Measurements from ENCODE around the gene ACE. TPM values are rescaled to one million over a fixed set of nuclear protein-coding genes. Genes with fewer than 3 reads are reported as not detected.

ACE gene
- total RNA-seq, 1 experiment from 2014 or later = 0.76 TPM

DNA sequence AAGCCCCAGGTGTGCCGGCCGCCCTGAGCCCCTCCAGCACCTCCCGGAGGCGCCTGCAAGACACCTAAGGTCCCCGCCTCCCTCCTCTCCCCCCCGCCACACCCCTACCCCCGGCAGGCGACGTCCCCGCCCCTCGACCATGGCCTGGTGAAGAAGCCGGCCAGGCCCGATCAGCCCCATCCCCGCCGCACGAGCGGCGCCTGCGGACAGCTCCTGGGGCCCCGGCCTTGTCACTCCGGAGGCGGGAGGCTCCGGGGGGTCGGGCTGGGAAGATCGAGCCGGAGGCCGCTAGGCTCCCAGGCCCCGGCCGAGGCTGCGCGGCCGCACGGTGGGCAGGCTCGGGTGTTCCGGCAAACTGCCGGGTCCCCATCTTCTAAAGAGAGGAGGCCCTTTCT lies 405 bp upstream of the ACE start:
- no peaks in the 10 kb centered on the region for H3K36me3 ChIP-seq (ENCODE audit: low read depth)
- no peak overlapping the region for H2AFZ ChIP-seq
- H3K4me2 ChIP-seq = peak overlapping the region; percentile 72; the same call in 1 of the 2 replicates
- TF ChIP-seq EZH2 (IDR thresholded peaks at IDR 0.05; ENCODE audit: low read depth) = no peak
- TF ChIP-seq, protein P1, sequence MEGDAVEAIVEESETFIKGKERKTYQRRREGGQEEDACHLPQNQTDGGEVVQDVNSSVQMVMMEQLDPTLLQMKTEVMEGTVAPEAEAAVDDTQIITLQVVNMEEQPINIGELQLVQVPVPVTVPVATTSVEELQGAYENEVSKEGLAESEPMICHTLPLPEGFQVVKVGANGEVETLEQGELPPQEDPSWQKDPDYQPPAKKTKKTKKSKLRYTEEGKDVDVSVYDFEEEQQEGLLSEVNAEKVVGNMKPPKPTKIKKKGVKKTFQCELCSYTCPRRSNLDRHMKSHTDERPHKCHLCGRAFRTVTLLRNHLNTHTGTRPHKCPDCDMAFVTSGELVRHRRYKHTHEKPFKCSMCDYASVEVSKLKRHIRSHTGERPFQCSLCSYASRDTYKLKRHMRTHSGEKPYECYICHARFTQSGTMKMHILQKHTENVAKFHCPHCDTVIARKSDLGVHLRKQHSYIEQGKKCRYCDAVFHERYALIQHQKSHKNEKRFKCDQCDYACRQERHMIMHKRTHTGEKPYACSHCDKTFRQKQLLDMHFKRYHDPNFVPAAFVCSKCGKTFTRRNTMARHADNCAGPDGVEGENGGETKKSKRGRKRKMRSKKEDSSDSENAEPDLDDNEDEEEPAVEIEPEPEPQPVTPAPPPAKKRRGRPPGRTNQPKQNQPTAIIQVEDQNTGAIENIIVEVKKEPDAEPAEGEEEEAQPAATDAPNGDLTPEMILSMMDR (conservative IDR thresholded peaks at IDR 0.05) = no peak
- DNase-seq = no peak
- BruUV-seq (replicated peaks) = no TSS peak
- H3K27me3 ChIP-seq (ENCODE audit: insufficient read depth, low read depth) = peaks cover 22% of the 10 kb centered on the region
- H3K79me2 ChIP-seq (ENCODE audit: low read depth) = no peaks in the 10 kb centered on the region
- POLR2A ChIA-PET (ENCODE audit: unreplicated experiment) = no interaction called here
- peak overlapping the region; percentile 56; the same call in 1 of the 2 replicates for H3K4me3 ChIP-seq
- peaks cover 6% of the 10 kb centered on the region; the same call in 1 of the 2 replicates for H3F3A ChIP-seq (ENCODE audit: insufficient read depth, low read depth)
- H4K20me1 ChIP-seq (ENCODE audit: insufficient read depth) = no peaks in the 10 kb centered on the region
- CTCF ChIA-PET = no interaction called here
- no peaks in the 10 kb centered on the region for H3K9me2 ChIP-seq (ENCODE audit: insufficient read depth)
- no peaks in the 10 kb centered on the region for H3K9me3 ChIP-seq (ENCODE audit: insufficient read depth, low read depth)
- intact Hi-C loops (cut with micrococcal nuclease; ENCODE audit: unreplicated experiment) = loop anchor here (5.0 kb wide), 1 partner anchor 804 kb away; no protein-coding TSS in a partner anchor
- no peak overlapping the region for H3K27ac ChIP-seq
- peaks cover 5% of the 10 kb centered on the region for H3K4me1 ChIP-seq (replicated peaks; ENCODE audit: insufficient read depth)

DNA sequence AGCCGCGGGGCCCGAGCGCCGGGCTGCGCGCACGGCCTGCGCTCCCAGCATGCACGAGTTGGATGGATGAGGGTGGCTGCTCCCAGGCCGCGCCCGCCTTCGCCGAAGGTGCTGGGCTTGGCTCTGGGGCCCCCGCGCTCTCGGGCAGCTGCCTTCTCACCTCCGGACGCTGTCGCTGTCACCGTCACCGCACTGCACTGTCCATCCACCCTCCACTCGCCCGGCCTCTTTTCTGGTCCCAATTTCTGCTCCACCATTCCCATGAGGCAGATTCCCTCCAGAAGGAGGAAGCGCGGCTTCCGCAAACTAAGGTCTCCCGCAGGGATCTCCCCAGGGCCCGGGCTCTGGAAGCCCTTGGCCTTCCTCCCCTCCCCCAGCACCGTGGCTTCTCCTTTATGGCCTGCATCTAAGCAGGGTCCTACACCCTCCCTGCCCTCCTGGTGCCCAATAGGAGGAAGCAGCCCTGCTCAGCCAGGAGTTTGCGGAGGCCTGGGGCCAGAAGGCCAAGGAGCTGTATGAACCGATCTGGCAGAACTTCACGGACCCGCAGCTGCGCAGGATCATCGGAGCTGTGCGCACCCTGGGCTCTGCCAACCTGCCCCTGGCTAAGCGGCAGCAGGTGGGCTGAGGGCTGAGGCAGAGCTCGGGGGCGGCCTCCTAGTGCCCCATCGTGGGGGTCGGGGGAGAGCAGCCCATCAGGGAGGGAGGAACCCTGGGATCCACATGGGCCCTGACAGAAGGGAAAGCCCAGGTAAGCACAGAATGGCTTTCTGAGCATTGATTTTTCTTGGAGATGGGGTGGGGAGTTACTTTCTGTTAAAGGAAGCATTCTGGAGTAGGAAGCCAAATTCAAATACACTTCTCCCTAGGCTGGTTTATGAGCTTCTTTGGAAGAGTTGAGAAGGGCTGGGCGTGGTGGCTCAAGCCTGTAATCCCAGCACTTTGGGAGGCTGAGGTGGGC lies 899 bp downstream of the ACE start:
- peak overlapping the region; percentile 56; the same call in 1 of the 2 replicates for H3K4me3 ChIP-seq
- intact Hi-C loops (cut with micrococcal nuclease; ENCODE audit: unreplicated experiment) = loop anchor here (2.0 to 5.0 kb wide), 3 partner anchors 31 to 805 kb away; partner anchors contain the start of gene CYB561
- no peaks in the 10 kb centered on the region for H4K20me1 ChIP-seq (ENCODE audit: insufficient read depth)
- H2AFZ ChIP-seq = no peak overlapping the region
- H3K27me3 ChIP-seq (ENCODE audit: insufficient read depth, low read depth) = peaks cover 22% of the 10 kb centered on the region
- peaks cover 6% of the 10 kb centered on the region; the same call in 1 of the 2 replicates for H3F3A ChIP-seq (ENCODE audit: insufficient read depth, low read depth)
- H3K36me3 ChIP-seq (ENCODE audit: low read depth) = no peaks in the 10 kb centered on the region
- TF ChIP-seq, protein P1 (conservative IDR thresholded peaks at IDR 0.05) = no peak
- no peak for TF ChIP-seq EZH2 (IDR thresholded peaks at IDR 0.05; ENCODE audit: low read depth)
- no TSS peak for BruUV-seq (replicated peaks)
- H3K9me3 ChIP-seq (ENCODE audit: insufficient read depth, low read depth) = no peaks in the 10 kb centered on the region
- no peak overlapping the region for H3K27ac ChIP-seq
- no peaks in the 10 kb centered on the region for H3K79me2 ChIP-seq (ENCODE audit: low read depth)
- peaks cover 5% of the 10 kb centered on the region for H3K4me1 ChIP-seq (replicated peaks; ENCODE audit: insufficient read depth)
- CTCF ChIA-PET = interaction anchor here (0.6 to 2.6 kb wide), 7 partner anchors 31 to 298 kb away, joined by 3 to 14 read pairs (median 3); no protein-coding TSS in a partner anchor
- POLR2A ChIA-PET (ENCODE audit: unreplicated experiment) = interaction anchor here (0.6 kb wide), 1 partner anchor 36 kb away, joined by 4 read pairs; no protein-coding TSS in a partner anchor
- no peak for DNase-seq
- no peaks in the 10 kb centered on the region for H3K9me2 ChIP-seq (ENCODE audit: insufficient read depth)
- H3K4me2 ChIP-seq = peak overlapping the region; percentile 72

DNA sequence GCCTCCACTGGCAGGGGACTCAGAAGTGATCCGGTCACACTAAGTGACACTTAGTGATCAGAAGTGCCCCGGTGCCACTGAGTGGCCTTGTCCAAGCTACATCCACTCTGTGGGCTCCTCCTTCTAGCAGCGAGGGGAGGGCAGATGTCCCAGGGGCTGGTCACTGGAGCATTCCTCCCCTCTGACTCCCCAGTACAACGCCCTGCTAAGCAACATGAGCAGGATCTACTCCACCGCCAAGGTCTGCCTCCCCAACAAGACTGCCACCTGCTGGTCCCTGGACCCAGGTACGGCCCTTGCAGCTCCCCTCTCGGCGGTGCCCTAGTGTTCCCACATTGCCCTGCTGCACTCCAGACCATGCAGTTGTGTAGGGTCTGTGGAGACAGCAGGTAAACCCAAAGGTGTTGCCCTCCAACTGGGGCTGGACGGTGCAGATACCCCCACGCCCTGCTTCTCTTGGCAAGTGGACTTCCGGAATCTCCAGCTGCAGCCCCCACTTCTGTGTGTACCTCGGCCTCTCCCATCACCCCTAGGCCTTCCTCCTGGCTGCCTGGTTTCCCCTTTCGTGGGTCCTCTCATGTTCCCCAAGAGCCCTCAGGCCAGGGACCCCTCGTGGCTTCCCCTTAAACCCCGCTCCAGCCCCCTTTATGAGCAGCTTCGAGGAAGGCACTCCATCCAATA lies 2.1 kb downstream of the ACE start:
- no peaks in the 10 kb centered on the region for H4K20me1 ChIP-seq (ENCODE audit: insufficient read depth)
- peak; percentile 85 to 88 for DNase-seq
- H3K79me2 ChIP-seq (ENCODE audit: low read depth) = no peaks in the 10 kb centered on the region
- peaks cover 5% of the 10 kb centered on the region for H3K4me1 ChIP-seq (replicated peaks; ENCODE audit: insufficient read depth)
- H3K4me2 ChIP-seq = peak overlapping the region; percentile 20; the same call in 1 of the 2 replicates
- no peak for TF ChIP-seq EZH2 (IDR thresholded peaks at IDR 0.05; ENCODE audit: low read depth)
- TF ChIP-seq, protein P1 (conservative IDR thresholded peaks at IDR 0.05) = peak; percentile 83
- CTCF ChIA-PET = interaction anchor here (0.5 to 2.6 kb wide), 9 partner anchors 18 to 806 kb away, joined by 3 to 14 read pairs (median 4); no protein-coding TSS in a partner anchor
- POLR2A ChIA-PET (ENCODE audit: unreplicated experiment) = interaction anchor here (0.6 kb wide), 1 partner anchor 37 kb away, joined by 4 read pairs; no protein-coding TSS in a partner anchor
- intact Hi-C loops (cut with micrococcal nuclease; ENCODE audit: unreplicated experiment) = loop anchor here (1.0 to 5.0 kb wide), 4 partner anchors 32 to 807 kb away; partner anchors contain the start of gene CYB561
- peaks cover 6% of the 10 kb centered on the region; the same call in 1 of the 2 replicates for H3F3A ChIP-seq (ENCODE audit: insufficient read depth, low read depth)
- H3K27ac ChIP-seq = no peak overlapping the region
- H3K9me3 ChIP-seq (ENCODE audit: insufficient read depth, low read depth) = no peaks in the 10 kb centered on the region
- H3K4me3 ChIP-seq = no peak overlapping the region
- H3K9me2 ChIP-seq (ENCODE audit: insufficient read depth) = no peaks in the 10 kb centered on the region
- H3K27me3 ChIP-seq (ENCODE audit: insufficient read depth, low read depth) = peaks cover 22% of the 10 kb centered on the region
- no peaks in the 10 kb centered on the region for H3K36me3 ChIP-seq (ENCODE audit: low read depth)
- no peak overlapping the region for H2AFZ ChIP-seq
- no TSS peak for BruUV-seq (replicated peaks)
